Thoracic aorta (tissue), 2 donors: ENCODE measurements around the gene HES2. TPM values are rescaled to one million over a fixed set of nuclear protein-coding genes. Genes with fewer than 3 reads are reported as not detected.
"Not testable (repeated sequence)": the region's sequence is repeated elsewhere in the genome, so short reads cannot be mapped to it uniquely, and the experiment has no call there.

Experiments used
- ATAC-seq: fragments of 150-250 bp; one replicate; pipeline ENCODE4 v1.8.0; 2017; ENCODE audit warnings: low read depth; ENCODE audit not compliant: insufficient number of reproducible peaks, low FRiP score
- DNase-seq: peaks from one replicate; pipeline ENCODE4 v3.0.0-alpha.2; 2020; ENCODE audit warnings: low spot score
- H3K27ac ChIP-seq, 2 donors: fragments of 200-600 bp; sonication (generic); 1 replicate in 1 of 2; 2 replicates in 1 of 2; pipeline ENCODE4 v1.5.1; 2016; ENCODE audit warnings: mild to moderate bottlenecking in 2 of 2, moderate library complexity in 2 of 2
- H3K27me3 ChIP-seq: fragments of 200-600 bp; sonication (generic); replicated peaks from 2 replicates; pipeline ENCODE4 v1.6.0; 2016; ENCODE audit warnings: mild to moderate bottlenecking; ENCODE audit not compliant: insufficient read depth
- H3K36me3 ChIP-seq: fragments of 200-600 bp; sonication (generic); one replicate; pipeline ENCODE4 v1.5.1; 2016
- H3K4me1 ChIP-seq, 2 donors: fragments of 200-600 bp; sonication (generic); 1 replicate in 1 of 2; 2 replicates in 1 of 2; pipeline versions ENCODE4 v1.5.1 to v1.6.0; 2016; ENCODE audit warnings: low read depth in 2 of 2, mild to moderate bottlenecking in 1 of 2; ENCODE audit not compliant: control insufficient read depth in 1 of 2
- H3K4me3 ChIP-seq: fragments of 200-600 bp; sonication (generic); 2 replicates; pipeline ENCODE4 v1.5.1; 2016; ENCODE audit warnings: mild to moderate bottlenecking
- H3K9me3 ChIP-seq: fragments of 200-600 bp; sonication (generic); 2 replicates; pipeline ENCODE4 v1.5.1; 2016
- CTCF ChIP-seq: fragments of 200-600 bp; sonication (generic); IDR thresholded peaks from one replicate; pipeline ENCODE4 v1.5.1; 2019; ENCODE audit warnings: antibody characterized with exemption
- total RNA-seq, 2 donors: library from RNA; depleted of rRNA; stranded (reverse); fragments of >200 nt; gene quantifications; one replicate each; pipeline versions ENCODE4 v1.1.0 to v1.2.3, GENCODE V29; 2016

The HES2 gene
- total RNA-seq, 2 donors from 2014 or later, result not detected

GRCh38 chr1:6435547-6435946 is 15.8 kb upstream of the HES2 start:
- no peaks in the 10 kb centered on the region for H3K9me3 ChIP-seq
- H3K27me3 ChIP-seq, result no peaks in the 10 kb centered on the region
- no peak for ATAC-seq
- no peak overlapping the region for H3K27ac ChIP-seq
- no peak overlapping the region for H3K4me3 ChIP-seq
- DNase-seq, result no peak
- H3K4me1 ChIP-seq, result no peaks in the 10 kb centered on the region
- no peaks in the 10 kb centered on the region for H3K36me3 ChIP-seq
- TF ChIP-seq CTCF, result no peak

- DNase-seq (no peak), ATAC-seq (no peak)
- H3K27ac ChIP-seq, result no peak overlapping the region
- no peaks in the 10 kb centered on the region for H3K27me3 ChIP-seq
- no peaks in the 10 kb centered on the region for H3K9me3 ChIP-seq
- H3K36me3 ChIP-seq, result no peaks in the 10 kb centered on the region
- no peaks in the 10 kb centered on the region for H3K4me1 ChIP-seq
- no peak for TF ChIP-seq CTCF
- H3K4me3 ChIP-seq, result no peak overlapping the region
Measured at GRCh38 chr1:6435129-6435528, 15.4 kb upstream of the HES2 start.

- no peak for DNase-seq
- Histone ChIP-seq H3K36me3 (no peaks in the 10 kb centered on the region), H3K9me3 (no peaks in the 10 kb centered on the region), H3K27ac (no peak overlapping the region), H3K4me3 (no peak overlapping the region), H3K4me1 (no peaks in the 10 kb centered on the region), H3K27me3 (no peaks in the 10 kb centered on the region)
- ATAC-seq, result no peak
- TF ChIP-seq CTCF, result no peak
Measured at GRCh38 chr1:6434186-6434585, 14.5 kb upstream of the HES2 start.

- not testable (repeated sequence) for H3K36me3 ChIP-seq, DNase-seq, ATAC-seq, H3K27ac ChIP-seq, H3K4me3 ChIP-seq, H3K27me3 ChIP-seq, H3K4me1 ChIP-seq, H3K9me3 ChIP-seq
Measured at GRCh38 chr1:6431645-6432579, 12.2 kb upstream of the HES2 start.

- not testable (repeated sequence) for H3K4me1 ChIP-seq, DNase-seq, H3K36me3 ChIP-seq, H3K9me3 ChIP-seq, H3K27ac ChIP-seq, H3K4me3 ChIP-seq, ATAC-seq
- peaks cover 14% of the 10 kb centered on the region for H3K27me3 ChIP-seq
Measured at GRCh38 chr1:6429660-6430411, 10.1 kb upstream of the HES2 start.

GRCh38 chr1:6428453-6428852 is 8.7 kb upstream of the HES2 start:
- not testable (repeated sequence) for ATAC-seq

More at GRCh38 chr1:6428453-6428852, 8.7 kb upstream of the HES2 start:
- peaks cover 3 to 16% of the 10 kb centered on the region in 2 donors for H3K4me1 ChIP-seq
- DNase-seq, H3K9me3 ChIP-seq, H3K27ac ChIP-seq, H3K36me3 ChIP-seq, H3K4me3 ChIP-seq: not testable (repeated sequence)
- peaks cover 16% of the 10 kb centered on the region for H3K27me3 ChIP-seq
